Esophagus muscularis mucosa (tissue), 4 donors: Measurements from ENCODE around the gene CFAP54. TPM values are rescaled to one million over a fixed set of nuclear protein-coding genes. Genes with fewer than 3 reads are reported as not detected.

Experiments used
- DNase-seq: peaks from one replicate; pipeline ENCODE4 v3.0.0-alpha.2; 2017; ENCODE audit errors: extremely low spot score
- H3K27ac ChIP-seq, 4 donors: fragments of 200-600 bp; sonication (generic); replicated peaks in 1 of 4; 1 replicate in 3 of 4; 2 replicates in 1 of 4; pipeline ENCODE4 v1.5.1; 2016 to 2019; ENCODE audit warnings: mild to moderate bottlenecking in 1 of 4
- H3K27me3 ChIP-seq, 4 donors: fragments of 200-600 bp; sonication (generic); one replicate each; pipeline versions ENCODE4 v1.5.1 to v1.6.0; 2016 to 2019
- H3K36me3 ChIP-seq, 4 donors: fragments of 200-600 bp; sonication (generic); one replicate each; pipeline ENCODE4 v1.5.1; 2016 to 2019
- H3K4me1 ChIP-seq, 4 donors: fragments of 200-600 bp; sonication (generic); one replicate each; pipeline ENCODE4 v1.5.1; 2016 to 2019
- H3K4me3 ChIP-seq, 4 donors: fragments of 200-600 bp; sonication (generic); 1 replicate in 2 of 4; 2 replicates in 2 of 4; pipeline ENCODE4 v1.5.1; 2016 to 2019; ENCODE audit warnings: mild to moderate bottlenecking in 4 of 4, moderate library complexity in 1 of 4
- H3K9me3 ChIP-seq, 4 donors: fragments of 200-600 bp; sonication (generic); 1 replicate in 3 of 4; 2 replicates in 1 of 4; pipeline ENCODE4 v1.5.1; 2016 to 2019
- CTCF ChIP-seq, 3 experiments: fragments of 200-600 bp in 2 of 3; fragments of 450-650 bp in 1 of 3; sonication (generic) in 2 of 3; IDR thresholded peaks; one replicate each; pipeline ENCODE4 v1.5.1; 2017 to 2019; ENCODE audit warnings: antibody characterized with exemption in 3 of 3, mild to moderate bottlenecking in 2 of 3, moderate library complexity in 1 of 3
- EP300 ChIP-seq: sonication (generic); formaldehyde crosslinking; IDR thresholded peaks from one replicate; pipeline ENCODE4 v1.6.1; 2017; ENCODE audit warnings: antibody characterized with exemption
- POLR2A ChIP-seq: fragments of 450-650 bp; IDR thresholded peaks from one replicate; pipeline ENCODE4 v1.6.1; 2017; ENCODE audit warnings: antibody characterized with exemption, moderate library complexity, mild to moderate bottlenecking, low read depth
- POLR2AphosphoS5 ChIP-seq, 2 donors: sonication (generic); formaldehyde crosslinking; IDR thresholded peaks; one replicate each; pipeline ENCODE4 v1.6.1; 2017; ENCODE audit warnings: antibody characterized with exemption in 2 of 2
- WGBS: methylation state at CpG from one replicate; pipeline ENCODE4 v1.1.5; 2018; 5-methylcytosine and 5-hydroxymethylcytosine counted together
- intact Hi-C: fragments of 100-400 bp; cut with DNase I; formaldehyde crosslinking; loops from one replicate; pipeline ENCODE4 v1.15.1; 2023
- total RNA-seq, 4 donors: library from RNA; depleted of rRNA; stranded (reverse); fragments of >200 nt; gene quantifications; one replicate each; pipeline versions ENCODE4 v1.1.0 to v1.2.1, GENCODE V29; 2016

The CFAP54 gene
- total RNA-seq, 4 donors from 2014 or later, result 3.0 to 5.8 (median 4.3) TPM

GRCh38 chr12:96780330-96780729 lies 291.0 kb downstream of the CFAP54 start:
- TF ChIP-seq EP300, result no peak
- TF ChIP-seq CTCF (IDR thresholded peaks at IDR 0.05), result no peak
- TF ChIP-seq POLR2AphosphoS5 (IDR thresholded peaks at IDR 0.05), result no peak

DNA sequence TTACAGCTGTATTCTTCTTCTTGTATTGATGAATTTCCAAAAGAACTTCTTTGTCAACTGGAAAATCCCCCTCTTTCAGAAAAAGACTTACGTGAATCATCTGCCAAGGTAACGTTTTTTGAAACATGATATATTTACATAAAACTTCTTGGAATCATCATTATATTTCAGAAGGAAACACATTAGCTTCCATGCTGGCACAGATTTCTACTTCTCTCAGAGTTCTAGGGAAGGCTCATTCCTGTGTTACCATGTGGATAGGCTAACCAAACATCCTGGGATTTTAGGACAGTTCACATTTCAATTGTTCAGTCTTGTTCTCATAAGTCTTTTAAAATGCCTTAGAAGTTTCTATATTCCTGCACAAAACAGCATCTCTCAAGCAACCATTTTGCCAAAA lies 297.4 kb downstream of the CFAP54 start:
- WGBS, result 31% methylated on average over 2 of the region's 2 CpGs
- Histone ChIP-seq H3K9me3 (no peaks in the 10 kb centered on the region), H3K4me3 (no peak overlapping the region), H3K27ac (no peak overlapping the region), H3K4me1 (no peaks in the 10 kb centered on the region), H3K36me3 (no peaks in the 10 kb centered on the region), H3K27me3 (no peaks in the 10 kb centered on the region)
- no peak for DNase-seq
- intact Hi-C loops, result no loop called here
- TF ChIP-seq POLR2A (no peak), EP300 (no peak), CTCF (IDR thresholded peaks at IDR 0.05) (no peak), POLR2AphosphoS5 (IDR thresholded peaks at IDR 0.05) (no peak)

More at GRCh38 chr12:96780330-96780729, 291.0 kb downstream of the CFAP54 start:
- intact Hi-C loops, result no loop called here
- Histone ChIP-seq H3K4me1 (no peaks in the 10 kb centered on the region), H3K27ac (no peak overlapping the region), H3K27me3 (no peaks in the 10 kb centered on the region), H3K9me3 (no peaks in the 10 kb centered on the region), H3K36me3 (no peaks in the 10 kb centered on the region), H3K4me3 (no peak overlapping the region)
- DNase-seq, result no peak
- 77% methylated on average over 2 of the region's 2 CpGs for WGBS

DNA sequence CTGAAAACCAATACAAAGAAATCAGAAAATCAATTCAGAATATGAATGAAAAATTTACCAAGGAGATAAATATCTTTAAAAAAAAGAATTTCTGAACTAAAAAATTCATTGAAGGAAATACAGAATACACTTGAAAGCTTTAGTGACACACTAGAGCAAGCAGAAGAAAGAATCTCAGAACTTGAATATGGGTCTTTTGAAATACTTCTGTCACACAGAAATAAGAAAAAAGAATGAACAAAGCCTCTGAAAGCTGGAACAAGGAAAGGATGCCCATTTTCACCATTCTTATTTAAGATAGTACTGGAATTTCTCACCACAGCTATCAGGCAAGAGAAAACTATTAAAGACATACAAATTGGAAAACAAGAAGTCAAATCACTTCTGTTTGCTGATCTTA lies 314.6 kb downstream of the CFAP54 start:
- Histone ChIP-seq H3K9me3 (peaks cover 0 to 14% (median 8%) of the 10 kb centered on the region in 4 donors), H3K27ac (no peak overlapping the region), H3K4me1 (no peaks in the 10 kb centered on the region), H3K36me3 (no peaks in the 10 kb centered on the region), H3K4me3 (no peak overlapping the region), H3K27me3 (no peaks in the 10 kb centered on the region)
- TF ChIP-seq CTCF (IDR thresholded peaks at IDR 0.05) (no peak), EP300 (no peak), POLR2A (no peak), POLR2AphosphoS5 (IDR thresholded peaks at IDR 0.05) (no peak)
- no peak for DNase-seq
- intact Hi-C loops, result no loop called here

DNA sequence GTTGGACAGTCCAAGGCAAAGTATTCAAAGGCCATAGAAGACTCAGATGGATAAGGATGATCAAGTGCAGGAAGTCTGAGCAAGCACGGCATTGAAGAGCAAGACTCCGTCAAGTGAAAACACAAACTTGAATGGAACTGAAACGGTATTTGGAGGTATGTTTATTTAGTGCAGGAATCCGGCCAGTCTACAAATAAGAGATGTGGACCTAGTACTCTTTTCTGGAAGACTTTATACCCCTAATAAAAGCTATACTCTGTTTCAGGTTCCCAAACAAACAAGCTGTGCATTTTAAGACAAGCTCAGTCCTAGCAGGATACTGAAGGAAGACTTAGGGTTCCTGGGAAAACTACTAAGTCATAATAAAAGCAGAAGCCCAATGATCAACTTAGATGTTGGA lies 316.9 kb downstream of the CFAP54 start:
- H3K27me3 ChIP-seq, result no peaks in the 10 kb centered on the region
- H3K27ac ChIP-seq, result no peak overlapping the region
- WGBS, result 92% methylated on average over 4 of the region's 4 CpGs
- no peak for DNase-seq
- no peak overlapping the region for H3K4me3 ChIP-seq
- peaks cover 0 to 14% (median 8%) of the 10 kb centered on the region in 4 donors for H3K9me3 ChIP-seq
- intact Hi-C loops, result no loop called here
- TF ChIP-seq POLR2AphosphoS5 (IDR thresholded peaks at IDR 0.05), result no peak
- no peak for TF ChIP-seq EP300
- no peak for TF ChIP-seq POLR2A
- no peak for TF ChIP-seq CTCF (IDR thresholded peaks at IDR 0.05)
- no peaks in the 10 kb centered on the region for H3K4me1 ChIP-seq
- no peaks in the 10 kb centered on the region for H3K36me3 ChIP-seq

DNA sequence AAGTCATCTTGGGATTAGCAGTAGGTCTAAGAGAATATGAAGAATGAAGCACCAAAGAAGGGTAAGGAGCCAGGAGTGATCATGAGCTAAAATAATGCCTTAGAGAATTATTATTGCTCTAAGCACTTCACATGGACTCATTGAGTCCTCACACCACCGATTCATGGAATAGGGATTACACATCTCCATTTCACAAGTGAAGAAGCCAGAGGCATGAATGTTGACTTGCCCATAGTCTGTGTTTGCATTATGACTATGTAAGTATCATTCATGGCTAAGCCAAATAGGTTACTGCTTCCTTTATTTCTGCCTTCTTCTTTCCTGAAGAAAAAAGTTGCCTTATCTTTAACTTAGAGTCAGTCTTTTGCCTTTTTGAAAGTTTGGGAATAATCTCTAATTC lies 318.4 kb downstream of the CFAP54 start:
- 87% methylated on average over 1 of the region's 1 CpG for WGBS
- DNase-seq, result no peak
- no peak overlapping the region for H3K27ac ChIP-seq
- no peaks in the 10 kb centered on the region for H3K27me3 ChIP-seq
- TF ChIP-seq POLR2A (no peak), POLR2AphosphoS5 (IDR thresholded peaks at IDR 0.05) (no peak), EP300 (no peak), CTCF (IDR thresholded peaks at IDR 0.05) (no peak)
- intact Hi-C loops, result no loop called here
- H3K9me3 ChIP-seq, result peaks cover 0 to 14% (median 8%) of the 10 kb centered on the region in 4 donors
- H3K36me3 ChIP-seq, result no peaks in the 10 kb centered on the region
- no peaks in the 10 kb centered on the region for H3K4me1 ChIP-seq
- H3K4me3 ChIP-seq, result no peak overlapping the region
